Mucosa of gallbladder (tissue), 1 donor: ENCODE data around the gene VSIG10. TPM values are rescaled to one million over a fixed set of nuclear protein-coding genes. Genes with fewer than 3 reads are reported as not detected.

ENCODE experiments used
- DNase-seq: peaks from one replicate; pipeline ENCODE4 v3.0.0-alpha.2; 2020; ENCODE audit warnings: low spot score
- total RNA-seq: library from RNA; stranded (reverse); gene quantifications from one replicate; pipeline ENCODE4 v1.2.1, GENCODE V29; 2021
- donor health status: DM: no; HTN: no; CAD: no.

VSIG10 gene
- total RNA-seq, 1 donor from 2014 or later = 48.9 TPM

DNA sequence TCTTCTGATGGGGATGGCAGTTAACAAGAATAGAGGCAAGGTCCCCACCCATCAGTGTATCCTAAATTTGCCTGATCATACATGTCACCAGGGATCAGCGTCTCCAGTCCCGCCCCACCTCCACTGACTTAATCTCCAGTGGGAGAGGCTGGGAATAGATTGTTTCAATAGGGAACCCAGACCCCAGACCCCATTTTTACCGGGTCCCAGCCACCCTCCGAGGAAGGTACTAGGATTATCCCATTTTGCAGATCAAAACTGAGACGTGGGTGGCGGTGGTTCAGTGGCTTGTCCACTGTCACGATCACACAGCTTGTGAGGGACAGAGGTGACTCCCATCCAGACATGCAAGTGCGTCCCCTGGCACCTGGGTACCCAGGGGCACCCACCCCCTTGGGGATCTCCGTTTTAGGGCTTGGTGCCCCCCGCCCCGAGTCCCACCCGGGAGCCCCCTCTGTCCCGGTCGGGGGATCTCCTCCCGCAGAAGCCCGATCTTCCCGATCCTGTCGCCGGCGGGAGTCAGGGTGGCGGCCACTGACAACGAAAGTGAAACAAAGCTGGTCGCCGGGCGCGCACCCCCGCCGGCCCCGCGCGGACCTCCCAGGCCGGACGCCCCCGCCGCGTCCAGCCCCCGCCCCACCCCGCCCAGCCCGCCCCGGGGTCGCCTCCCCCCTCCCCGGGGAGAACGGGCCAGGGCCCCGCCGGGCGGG, 43.4 kb downstream of the VSIG10 start:
- peak; percentile 35 for DNase-seq

DNA sequence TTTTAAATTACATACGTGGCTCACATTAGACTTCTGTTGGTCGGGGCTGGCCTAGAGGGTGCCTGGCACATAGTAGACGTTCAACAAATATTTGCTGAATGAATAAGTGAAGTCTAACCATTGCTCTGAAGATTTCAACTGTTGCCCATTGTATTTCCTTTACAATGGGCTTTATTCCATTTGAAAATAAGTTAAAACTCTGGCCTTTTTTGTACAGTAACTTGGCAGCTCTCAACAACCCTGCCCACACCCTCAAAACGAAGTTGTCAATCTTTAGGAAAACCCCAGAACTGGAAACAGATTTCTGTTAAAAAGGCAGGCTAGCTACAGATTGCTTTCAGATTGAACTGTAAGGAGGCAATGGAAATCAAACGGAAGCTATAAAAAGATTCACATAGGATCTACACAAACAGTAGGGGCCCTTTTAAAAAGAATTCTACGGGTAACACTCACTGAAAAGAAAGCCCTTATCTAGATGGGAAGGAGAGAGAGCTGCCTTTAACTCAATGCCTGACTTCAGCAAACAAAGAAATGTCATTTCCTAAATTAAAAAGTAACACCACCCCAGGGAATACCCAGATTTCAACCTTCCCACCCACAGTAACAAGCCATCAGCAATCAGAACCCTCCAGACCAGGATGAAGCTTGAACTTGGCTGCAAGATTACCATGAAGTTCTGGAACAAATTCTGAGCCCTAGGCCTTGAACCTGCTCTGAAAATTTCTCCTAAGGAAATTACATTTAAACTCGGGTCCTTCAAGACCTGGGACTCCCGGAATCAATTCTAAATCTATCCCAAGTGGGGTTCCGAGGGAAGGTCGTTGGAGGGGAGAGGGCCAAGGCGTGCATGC, 44.2 kb downstream of the VSIG10 start:
- DNase-seq = no peak

DNA sequence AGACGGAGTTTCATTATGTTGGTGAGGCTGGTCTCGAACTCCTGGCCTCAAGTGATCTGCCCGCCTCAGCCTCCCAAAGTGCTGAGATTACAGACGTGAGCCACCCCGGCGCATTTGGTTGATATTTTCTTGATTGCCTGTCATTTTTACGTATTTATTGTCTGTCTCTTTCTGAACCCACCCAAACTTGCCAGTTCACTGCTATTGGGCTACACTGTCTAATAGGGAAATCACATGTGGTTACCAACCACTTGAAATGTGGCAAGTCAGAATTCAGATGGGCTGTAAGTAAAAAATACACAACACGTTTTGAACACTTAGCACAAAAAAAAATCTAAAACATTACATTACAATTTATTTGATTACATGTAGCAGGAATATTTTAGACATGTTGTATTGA, 44.9 kb downstream of the VSIG10 start:
- no peak for DNase-seq

DNA sequence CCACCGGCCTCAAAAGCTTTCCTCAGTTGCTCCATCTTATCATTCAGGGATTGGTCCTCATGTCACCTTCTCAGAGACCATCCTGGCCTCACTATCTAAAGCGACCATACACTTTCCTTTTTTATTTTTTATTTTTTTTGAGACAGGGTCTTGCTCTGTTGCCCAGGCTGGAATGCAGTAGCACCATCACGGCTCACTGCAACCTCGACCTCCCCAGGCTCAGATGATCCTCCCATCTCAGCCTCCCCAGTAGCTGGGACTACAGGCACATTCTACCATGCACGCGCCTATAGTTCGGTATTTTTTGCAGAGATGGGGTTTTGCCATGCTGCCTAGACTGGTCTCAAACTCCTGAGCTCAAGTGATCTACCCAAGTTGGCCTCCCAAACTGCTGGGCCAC, 45.6 kb downstream of the VSIG10 start:
- no peak for DNase-seq

DNA sequence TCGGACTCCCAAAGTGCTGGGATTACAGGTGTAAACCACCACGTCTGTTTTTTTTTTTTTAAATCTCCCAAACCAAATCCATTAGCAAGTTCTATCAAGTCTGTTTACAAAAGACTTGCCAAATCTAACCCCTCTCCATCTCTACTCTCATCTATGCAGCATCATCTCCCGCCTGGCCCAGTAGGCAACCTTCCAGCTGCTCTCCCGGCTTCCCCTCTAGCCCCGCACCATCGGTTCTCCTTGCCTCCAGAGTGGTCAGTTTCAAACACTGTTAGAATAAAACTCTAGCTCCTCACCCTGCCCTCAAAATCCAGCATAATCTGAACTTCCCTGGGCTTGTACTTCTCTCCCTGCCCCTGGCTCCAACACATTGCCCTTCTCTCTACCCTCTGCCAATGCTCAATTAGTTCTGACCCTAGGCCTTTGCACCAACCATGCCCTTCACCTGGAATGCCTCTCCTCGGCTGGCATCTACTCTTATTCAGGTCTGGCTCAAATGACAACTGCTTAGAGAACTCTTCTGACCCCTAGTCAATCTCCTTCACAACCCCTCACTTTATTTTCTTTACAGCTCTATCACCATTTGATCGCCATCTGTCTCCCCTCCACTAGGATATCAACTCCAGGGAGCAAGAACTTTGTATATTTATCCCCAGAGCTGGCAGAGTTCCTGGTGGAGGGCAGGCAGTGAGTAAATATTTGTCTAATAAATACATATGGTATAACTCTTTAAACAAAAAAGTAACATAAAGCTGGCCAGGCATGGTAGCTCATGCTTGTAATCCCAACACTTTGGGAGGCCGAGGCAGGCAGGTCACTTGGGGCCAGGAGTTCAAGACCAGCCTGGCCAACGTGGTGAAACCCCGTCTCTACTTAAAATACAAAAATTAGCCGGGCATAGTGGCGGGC, 47.7 kb downstream of the VSIG10 start:
- DNase-seq = no peak

DNA sequence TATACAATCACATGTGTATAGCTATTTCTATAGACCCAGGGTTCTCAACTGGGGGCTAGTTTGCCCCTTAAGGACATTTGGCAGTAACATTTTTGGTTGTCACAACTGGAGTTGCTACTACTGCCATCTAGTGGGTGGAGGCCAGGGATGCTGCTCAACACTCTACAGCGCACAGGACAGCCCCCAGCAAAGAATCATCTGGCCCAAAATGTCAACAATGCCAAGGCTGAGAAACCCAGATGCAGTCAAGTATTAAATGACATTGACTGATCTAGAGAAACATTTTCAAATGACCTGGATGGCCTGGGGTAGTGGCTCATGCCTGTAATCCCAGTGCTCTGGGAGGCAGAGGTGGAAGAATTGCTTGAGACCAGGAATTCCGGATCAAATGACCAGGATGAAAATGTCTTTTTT, 48.7 kb downstream of the VSIG10 start:
- peak; percentile 44 for DNase-seq

DNA sequence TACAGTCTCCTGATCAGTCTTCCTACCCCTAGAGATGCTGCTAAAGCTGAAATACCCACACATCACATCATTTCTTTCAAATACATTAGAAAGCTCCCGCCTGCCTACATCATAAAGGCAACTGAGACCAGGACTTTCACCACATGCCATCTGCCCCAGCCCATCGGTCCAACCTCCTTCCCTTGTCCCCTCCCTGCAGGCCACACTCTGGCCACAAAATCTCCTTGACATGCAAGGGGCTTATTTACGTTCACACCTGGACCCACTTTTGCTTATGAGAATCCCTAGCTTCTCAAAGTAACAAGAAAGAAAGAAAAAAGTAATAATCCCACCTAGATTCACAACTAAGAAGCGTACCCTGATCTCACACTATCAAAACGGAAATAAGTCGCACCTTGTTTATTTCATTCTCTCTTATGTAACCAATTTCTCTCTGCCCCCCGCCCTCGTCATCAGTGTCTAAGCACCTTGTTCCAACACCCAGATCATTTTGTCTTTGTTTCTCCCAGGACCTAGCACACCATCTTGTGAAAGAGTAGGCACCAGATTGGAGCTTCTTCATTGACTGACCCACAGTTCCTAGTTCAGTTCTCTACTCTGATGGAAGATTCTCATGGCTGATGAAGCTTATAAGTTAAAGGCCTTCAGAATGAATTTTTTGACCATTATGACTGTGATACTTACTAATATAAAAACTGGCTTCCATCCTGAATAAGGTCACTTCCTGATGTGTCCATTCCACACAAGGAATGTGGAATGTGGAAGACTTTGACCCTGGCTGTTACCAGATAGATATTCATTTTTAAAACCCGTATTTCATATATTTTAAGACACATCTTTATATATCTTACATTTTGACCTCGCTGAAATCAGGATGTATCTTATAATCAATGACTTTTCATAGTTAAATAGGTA, 50.5 kb downstream of the VSIG10 start:
- no peak for DNase-seq

DNA sequence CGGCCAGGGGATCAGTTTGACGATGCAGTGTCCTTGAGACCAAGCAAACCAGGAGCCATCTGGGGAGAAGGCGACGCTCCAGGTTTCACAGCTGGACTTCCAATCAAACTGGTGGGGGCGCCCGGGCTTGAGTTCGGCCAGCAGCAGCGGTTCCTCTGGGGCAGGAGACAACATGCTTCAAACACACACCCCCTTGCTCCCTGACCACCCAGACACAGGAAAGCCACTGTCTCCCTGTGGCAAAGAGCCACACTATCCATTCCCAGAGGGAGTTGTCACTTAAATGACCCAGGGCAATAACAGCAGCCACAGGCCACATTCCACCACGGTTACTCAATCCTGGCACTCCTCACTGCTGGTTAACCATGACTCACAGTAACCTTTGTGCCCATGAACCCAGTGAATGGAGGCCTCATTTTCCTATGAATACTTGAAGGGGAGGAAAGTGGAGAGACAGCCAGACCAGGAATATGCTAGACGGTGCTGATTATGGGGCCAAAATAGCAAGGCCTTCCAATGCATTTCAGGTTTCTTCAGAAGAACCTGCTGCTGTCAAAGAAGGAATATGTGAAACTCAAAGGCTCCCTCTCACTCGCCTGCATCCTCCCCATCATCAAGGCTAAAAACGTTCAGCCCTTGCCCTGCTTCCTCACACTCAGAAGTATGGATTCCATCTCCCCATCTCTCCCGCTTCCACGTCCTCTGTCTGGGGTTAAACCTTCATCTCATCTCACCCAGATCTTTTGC, 51.3 kb downstream of the VSIG10 start:
- peak; percentile 89 for DNase-seq

DNA sequence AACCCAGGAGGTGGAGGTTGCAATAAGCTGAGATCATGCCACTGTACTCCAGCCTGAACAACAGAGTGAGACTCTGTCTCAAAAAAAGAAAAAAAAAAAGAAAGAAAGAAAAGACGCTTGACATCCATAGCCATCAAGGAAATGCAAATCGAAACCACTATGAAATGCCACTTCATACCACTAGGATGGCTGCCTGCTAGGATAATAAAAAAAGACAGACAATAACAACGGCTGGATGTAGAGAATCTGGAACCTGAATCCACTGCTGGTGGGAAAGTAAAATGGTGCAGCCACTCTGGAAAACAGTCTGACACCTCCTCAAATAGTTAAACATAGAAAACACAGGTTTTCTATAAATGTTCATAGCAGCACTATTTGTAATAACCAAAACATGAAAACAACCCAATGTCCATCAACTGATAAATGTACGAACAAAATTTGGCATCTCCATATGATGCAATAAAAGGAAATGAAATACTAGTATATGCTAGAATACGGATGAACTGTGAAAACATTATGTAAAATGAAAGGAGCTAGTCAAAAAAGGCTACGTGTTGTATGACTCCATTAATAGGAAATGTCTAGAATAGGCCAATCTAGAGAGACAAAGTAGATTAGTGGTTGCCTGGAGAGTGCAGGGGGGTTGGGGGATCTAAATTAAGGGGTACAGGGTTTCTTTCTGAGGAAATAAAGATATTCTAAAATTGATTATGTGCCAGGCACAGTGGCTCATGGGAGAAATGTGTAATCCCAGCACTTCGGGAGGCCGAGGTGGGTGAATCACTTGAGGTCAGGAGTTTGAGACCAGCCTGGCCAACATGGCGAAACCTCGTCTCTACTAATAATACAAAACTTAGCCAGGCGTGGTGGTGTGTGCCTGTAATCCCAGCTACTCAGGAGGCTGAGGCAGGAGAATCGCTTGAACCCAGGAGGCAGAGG, 52.6 kb downstream of the VSIG10 start:
- no peak for DNase-seq

DNA sequence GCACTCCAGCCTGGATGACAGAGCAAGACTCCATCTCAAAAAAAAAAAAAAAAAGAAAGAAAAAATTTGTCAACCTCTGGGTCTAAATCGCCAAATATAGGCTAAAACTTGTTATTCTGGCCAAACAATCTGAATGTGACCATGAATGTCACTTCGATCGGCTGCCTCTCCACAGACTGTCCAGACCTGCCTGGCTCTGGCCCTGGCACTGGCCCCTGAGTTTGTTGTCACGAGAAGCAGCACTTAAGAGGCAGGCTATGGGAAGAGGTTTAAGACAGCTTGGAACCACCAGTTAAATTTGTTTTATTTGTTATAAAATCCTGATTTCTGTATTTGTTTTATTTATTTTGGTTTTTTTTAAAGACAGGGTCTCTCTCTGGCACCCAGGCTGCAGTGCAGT, 57.4 kb downstream of the VSIG10 start:
- DNase-seq = no peak

DNA sequence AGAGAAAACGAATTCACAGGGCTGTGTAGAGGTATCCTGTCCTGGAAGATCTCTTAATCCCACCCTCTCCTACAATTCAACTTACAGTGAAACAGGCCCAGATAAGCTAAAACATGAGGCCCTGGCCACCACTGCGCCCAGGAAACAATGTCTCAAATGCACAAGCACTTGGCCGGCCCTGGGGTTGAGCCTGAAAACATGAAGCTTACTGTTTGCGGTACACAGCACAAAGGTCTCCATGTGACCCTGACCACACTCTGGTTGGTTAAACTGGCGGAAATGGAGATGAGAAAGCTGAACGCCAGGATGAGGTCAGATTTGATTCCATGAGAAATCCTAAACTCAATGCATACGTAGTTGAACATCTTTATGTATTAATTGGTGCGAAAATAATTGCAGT, 59.2 kb downstream of the VSIG10 start:
- DNase-seq = no peak

DNA sequence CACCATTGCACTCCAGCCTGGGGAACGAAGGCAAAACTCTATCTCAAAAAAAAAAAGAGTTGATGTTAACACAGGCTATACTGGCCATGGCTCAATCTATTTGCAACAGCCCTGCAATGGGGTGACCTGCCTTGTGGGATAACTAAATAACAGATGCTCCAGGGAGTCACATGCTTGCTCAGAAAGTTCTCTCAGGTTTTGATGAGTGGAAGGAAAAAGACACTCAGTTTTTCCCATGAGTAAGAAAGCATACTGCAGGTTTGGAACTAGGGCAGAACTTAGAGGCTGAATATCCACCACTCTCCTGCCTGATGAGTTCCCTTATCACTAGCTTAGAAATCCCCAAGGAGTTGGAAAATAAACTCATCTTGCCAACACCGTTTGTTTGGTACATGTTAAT, 59.7 kb downstream of the VSIG10 start:
- no peak for DNase-seq

DNA sequence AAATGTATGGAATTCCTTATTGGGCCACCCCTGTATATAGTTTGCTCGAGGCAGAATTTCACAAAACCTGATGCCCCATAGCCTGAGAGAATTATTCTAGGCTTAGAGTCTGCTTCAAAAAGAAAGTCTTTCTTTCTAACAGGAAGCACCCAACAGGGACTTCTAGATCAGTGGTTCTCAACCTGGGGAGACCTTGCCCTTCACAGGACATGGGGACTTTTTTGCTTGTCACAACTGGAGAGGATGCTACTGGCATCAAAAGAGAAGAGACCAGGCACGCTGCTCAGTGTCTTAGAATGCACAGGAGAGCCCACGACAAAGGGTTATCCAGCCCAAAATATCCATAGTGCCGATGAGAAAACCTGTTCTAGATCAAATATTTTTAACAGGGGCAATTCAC, 61.7 kb downstream of the VSIG10 start:
- no peak for DNase-seq

DNA sequence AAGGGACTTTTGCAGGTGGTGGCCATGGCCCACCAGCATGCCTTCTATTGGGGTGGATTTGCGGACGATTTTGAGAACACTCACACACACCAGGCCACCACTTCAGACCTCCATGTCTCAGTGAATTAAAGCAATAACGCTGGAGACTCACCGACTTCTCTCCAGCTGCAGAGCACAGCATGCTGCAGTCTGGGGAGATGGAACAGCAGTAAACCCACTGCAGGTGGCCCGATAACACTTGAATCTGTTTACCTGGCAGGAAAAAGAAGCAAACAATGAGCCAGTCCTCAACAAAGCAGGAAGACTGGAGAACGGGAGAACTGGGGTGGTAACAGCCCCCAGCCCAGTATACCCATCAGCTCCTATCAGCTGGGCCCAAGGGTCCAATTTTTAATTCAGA, 65.7 kb downstream of the VSIG10 start:
- no peak for DNase-seq

DNA sequence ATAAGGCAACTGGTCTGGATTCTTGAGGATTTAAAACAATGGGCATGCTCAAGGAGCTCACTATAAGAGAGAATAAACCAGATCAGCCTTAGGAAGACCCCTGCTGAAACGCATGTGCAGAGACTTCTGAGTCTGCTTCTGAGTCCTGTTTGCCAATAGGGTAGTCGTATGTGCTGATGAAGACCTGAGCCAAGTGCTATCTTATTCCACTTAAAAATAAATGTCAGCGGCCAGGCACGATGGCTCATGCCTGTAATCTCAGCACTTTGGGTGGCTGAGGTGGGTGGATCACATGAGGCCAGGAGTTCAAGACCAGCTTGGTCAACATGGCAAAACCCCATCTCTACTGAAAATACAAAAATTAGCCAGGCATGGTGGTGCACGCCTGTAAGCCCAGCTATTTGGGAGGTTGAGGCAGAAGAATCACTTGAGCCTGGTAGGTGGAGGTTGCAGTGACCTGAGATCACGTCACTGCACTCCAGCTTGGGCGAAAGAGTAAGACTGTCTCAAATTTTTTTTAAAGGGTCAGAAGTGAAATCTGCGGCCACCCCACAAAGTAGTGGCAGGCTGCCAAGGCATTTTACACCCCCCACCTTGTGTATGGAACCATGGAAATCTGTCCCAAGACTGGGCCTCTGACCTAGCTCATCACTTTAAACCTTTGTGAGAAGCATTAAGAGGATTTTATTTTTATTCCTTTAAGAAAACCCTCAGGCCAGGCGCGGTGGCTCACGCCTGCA, 67.0 kb downstream of the VSIG10 start:
- DNase-seq = no peak

DNA sequence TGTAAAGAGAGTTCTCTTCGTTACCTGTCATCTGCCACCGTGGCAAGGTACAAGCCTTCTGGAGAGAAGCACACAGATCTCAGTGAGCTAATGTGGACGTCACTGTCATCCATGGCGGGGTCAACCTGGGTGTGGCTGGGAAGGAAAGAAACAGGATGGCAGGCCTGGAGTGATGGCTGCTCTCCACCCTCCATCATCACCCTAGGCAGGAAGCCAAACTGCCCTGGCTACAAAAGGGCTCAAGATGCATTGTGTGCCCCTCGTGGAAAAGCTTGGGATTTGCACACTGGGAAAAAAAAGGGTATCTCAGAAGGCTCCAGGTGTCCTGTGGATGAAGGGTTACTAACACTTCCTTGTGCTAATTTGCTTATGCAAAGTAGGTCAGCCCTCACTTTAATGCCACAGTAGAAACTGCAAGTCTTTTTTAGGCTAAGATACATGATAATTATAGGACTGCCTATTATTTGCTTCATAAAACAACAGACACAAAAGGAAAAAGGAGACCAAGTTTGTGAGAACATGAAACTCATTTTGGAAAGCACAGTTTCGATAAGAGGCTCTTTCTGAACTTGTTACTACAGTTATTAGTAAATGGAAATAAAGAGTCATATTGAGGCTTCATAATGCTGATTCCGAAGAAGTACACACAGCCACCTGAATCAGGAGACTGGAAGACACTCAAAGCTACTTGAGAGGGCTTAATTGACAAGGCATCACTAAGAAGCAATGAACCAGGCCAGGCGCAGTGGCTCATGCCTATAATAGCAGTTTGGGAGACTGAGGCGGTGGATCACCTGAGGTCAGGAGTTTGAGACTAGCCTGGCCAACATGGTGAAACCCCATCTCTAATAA, 68.4 kb downstream of the VSIG10 start:
- DNase-seq = no peak

DNA sequence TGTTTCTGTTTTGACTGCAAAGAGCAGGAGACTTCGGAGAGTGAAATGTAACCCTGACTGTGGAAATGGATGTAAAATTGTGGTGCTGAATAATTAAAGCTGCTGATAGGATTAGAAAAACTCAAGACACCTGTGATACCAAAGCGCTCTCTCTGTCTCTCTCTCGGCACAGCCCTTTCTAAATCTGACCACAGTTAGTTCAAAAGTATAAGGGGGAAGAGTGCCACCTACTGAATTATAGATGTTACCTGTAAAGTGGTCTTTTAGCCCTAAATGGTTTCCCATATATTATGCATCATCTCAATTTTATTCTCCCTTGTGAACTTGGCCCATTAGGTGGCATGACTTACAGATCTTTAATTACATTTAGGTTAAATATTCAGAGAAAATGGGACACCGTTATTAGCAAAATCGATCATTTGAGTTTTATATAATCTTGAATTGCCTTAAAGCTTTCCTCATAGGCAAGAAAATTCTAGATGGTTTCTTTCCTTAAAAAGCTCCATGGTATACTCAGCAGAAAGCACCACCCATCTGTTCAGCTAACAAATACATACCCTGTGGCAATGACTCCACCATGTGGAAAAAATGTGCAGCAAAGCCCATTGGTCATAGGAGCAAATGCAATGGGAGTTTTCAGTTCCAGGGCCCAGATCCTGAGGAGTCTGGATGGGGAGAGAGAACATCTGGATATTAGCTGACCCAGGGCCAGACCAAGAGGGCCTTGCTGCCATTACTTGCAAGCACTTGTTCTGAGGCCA, 69.2 kb downstream of the VSIG10 start:
- peak; percentile 35 for DNase-seq
